Dedifferentiated amniotic fluid mesenchymal stem cell (primary cell): ENCODE data around the gene CIB4.

Experiments
- DNase-seq: peaks from one replicate; pipeline ENCODE4 v3.0.0-alpha.2; 2016; ENCODE audit errors: extremely low spot score

Gene CIB4

GRCh38 chr2:26621469-26622199 is 19.5 kb downstream of the CIB4 start:
- DNase-seq = no peak

- DNase-seq = no peak
Observed at GRCh38 chr2:26620031-26620605, 21.0 kb downstream of the CIB4 start.

GRCh38 chr2:26619521-26619951 is 21.6 kb downstream of the CIB4 start:
- no peak for DNase-seq

- DNase-seq = no peak
Observed at GRCh38 chr2:26619096-26619495, 22.1 kb downstream of the CIB4 start.

- DNase-seq = no peak
Observed at GRCh38 chr2:26618611-26619010, 22.6 kb downstream of the CIB4 start.

GRCh38 chr2:26617588-26618083 is 23.5 kb downstream of the CIB4 start:
- DNase-seq = no peak

- no peak for DNase-seq
Observed at GRCh38 chr2:26616706-26617587, 24.2 kb downstream of the CIB4 start.

GRCh38 chr2:26615860-26616705 is 25.1 kb downstream of the CIB4 start:
- DNase-seq = no peak

GRCh38 chr2:26615336-26615859 is 25.8 kb downstream of the CIB4 start:
- no peak for DNase-seq

GRCh38 chr2:26614216-26615138 is 26.7 kb downstream of the CIB4 start:
- DNase-seq = no peak

- DNase-seq = no peak
Observed at GRCh38 chr2:26613241-26614215, 27.6 kb downstream of the CIB4 start.

- no peak for DNase-seq
Observed at GRCh38 chr2:26612522-26613240, 28.5 kb downstream of the CIB4 start.

- DNase-seq = no peak
Observed at GRCh38 chr2:26612034-26612433, 29.1 kb downstream of the CIB4 start.

- no peak for DNase-seq
Observed at GRCh38 chr2:26610504-26611335, 30.4 kb downstream of the CIB4 start.

- no peak for DNase-seq
Observed at GRCh38 chr2:26609839-26610277, 31.3 kb downstream of the CIB4 start.

- DNase-seq = no peak
Observed at GRCh38 chr2:26609205-26609631, 31.9 kb downstream of the CIB4 start.

- no peak for DNase-seq
Observed at GRCh38 chr2:26608557-26608956, 32.6 kb downstream of the CIB4 start.
